Stimulated activated CD4-positive, alpha-beta T cell treated with anti-CD3 and anti-CD28 coated beads, Interleukin-12 subunit alpha, Interleukin-12 subunit beta, amount 100 ng/mL, for 48 hours (primary cell): ENCODE data around the gene MAPRE2.
A peak's percentile ranks its signal among the peaks of the same experiment; 100 is the strongest.

Experiments used
- DNase-seq, 3 donors: peaks; one replicate each; pipeline ENCODE4 v3.0.0-alpha.2; 2020; ENCODE audit warnings: low read depth in 2 of 3, low spot score in 1 of 3

MAPRE2 gene

GRCh38 chr18:35121038-35121437, 79.8 kb downstream of the MAPRE2 start:
- no peak for DNase-seq

DNA sequence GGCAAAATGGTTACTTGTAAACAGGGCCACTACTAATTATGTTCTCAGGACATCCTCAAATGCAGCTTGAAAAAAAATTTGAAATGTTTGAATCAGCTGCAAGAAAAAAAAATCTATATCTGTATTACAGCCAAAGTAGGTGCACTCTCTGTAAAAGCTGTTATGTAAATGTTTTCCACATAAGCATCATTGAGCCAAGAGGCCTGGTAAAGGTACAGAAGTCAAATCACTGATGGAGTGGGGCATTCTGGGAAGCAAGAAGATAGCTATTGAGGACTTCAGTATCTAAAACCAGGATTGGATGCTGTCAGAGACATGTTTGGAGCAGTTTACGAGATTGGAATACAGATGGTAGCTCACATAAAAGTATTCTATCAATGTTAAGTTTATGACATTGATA, 80.3 kb downstream of the MAPRE2 start:
- DNase-seq, result no peak

DNA sequence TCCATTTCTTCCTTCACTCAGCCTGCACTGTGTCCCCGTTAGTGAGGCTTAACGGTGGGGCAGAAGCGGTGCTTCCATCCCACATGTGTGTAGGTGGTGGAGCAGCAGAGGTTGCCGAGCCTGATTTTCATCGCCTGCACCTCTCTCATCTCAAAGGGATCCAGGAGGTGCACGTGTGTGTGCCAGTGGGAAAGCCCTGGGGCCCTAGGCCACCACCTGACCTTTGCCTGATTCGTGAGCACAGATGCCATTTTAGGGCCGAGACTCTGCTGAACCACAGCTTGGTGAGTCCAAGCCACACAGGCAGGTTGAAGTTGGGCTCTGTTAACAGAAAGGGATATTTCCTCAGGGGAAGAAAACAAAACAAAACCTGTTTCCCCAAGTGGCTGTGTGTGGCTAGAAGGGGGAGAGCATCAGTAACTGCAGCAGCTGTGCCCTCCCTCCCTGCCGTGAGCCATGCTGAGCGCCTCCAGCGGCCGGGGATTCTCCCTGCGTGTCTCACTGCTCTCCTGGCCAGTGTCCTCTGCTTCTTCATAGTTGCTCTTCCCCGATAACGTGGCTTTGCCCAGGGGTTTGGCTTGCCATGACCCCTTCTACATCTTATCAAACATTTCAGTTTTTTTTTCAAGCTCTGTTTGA, 81.5 kb downstream of the MAPRE2 start:
- DNase-seq, result peak in 1 of 3 donors; percentile 8

DNA sequence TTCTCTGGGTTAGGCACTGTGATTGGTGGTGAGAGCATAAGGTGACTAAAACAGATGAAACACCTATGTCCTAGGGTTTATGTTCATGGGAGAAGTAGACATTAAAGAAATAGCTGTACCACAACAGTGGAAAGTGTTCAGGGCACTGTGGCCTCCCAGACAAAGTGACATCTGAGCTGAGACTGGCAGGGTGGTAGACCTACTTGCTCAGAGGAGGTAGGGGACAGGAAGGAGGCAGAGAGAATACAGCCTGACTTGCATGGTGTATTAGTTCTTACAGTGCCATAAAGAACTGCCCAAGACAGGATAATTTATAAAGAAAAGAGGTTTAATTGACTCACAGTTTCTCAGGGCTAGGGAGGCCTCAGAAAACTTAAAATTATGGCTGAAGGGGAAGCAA, 82.6 kb downstream of the MAPRE2 start:
- no peak for DNase-seq

GRCh38 chr18:35127201-35127600, 86.0 kb downstream of the MAPRE2 start:
- DNase-seq, result no peak

- no peak for DNase-seq
Measured at GRCh38 chr18:35128675-35129074, 87.5 kb downstream of the MAPRE2 start.

GRCh38 chr18:35130236-35130635, 89.0 kb downstream of the MAPRE2 start:
- DNase-seq, result no peak

DNA sequence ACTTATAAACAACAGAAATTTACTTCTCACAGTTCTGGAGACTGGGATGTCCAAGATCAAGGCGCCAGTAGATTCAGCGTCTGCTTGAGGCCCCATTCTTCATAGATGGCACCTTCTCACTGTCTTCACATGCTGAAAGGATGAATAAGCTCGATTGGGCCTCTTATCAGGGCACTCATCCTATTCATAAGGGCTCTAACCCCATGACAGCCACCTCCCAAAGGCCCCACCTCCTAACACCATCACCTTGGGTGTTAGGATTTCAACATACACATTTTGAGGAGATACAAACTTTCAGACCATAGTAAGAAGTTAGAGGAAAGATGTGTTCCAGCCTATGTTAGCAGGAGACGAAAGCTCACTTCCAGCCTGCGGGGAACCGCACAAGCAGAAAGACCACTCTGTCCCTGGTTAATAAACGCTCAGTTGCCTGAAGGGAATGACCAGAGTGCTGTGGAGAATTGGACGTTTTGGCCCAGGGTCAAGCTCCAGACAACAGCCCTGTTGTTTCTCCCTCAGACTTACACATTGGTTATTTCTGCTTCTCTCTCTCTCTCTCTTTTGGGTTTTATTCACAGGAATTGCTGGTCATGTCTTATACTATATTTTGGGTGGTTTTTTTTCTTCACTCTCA, 90.3 kb downstream of the MAPRE2 start:
- no peak for DNase-seq

DNA sequence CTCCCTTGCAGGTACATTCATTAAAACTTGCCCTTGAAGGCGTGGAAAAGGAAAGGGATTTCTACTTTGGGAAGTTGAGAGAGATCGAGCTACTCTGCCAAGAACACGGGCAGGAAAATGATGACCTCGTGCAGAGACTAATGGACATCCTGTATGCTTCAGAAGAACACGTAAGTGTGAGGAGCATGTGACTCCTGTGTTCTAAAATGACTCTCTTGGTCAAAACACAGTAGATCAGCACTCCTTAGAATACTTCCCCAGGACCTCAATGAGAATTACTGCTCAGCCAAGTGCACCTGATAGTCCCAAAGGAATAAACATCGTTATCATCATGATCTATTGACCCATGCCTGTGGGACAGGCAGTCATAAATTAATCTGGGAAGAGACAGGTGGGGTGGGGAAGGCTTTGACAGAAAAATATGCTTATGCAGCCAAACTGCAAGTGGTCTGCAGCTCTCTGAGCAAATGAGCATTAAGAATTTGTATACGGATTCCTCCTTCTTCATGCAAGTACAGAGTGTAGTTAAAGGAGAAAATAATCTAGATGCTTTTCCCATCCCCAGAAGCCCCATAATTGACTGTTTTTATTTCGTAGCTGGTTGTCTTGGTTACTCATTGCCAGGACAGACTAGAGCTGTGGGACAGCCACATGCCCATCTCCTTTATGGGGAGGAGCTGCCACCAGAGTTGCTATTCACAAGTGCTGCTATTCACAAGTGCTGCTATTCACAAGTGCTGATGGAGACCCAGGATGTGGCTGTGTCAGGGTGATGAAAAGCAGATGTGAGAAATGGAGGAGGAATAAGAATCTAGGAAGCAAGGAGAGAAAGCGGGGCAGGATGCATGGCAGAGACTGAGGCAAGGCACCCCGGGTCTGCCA, 91.0 kb downstream of the MAPRE2 start:
- no peak for DNase-seq

DNA sequence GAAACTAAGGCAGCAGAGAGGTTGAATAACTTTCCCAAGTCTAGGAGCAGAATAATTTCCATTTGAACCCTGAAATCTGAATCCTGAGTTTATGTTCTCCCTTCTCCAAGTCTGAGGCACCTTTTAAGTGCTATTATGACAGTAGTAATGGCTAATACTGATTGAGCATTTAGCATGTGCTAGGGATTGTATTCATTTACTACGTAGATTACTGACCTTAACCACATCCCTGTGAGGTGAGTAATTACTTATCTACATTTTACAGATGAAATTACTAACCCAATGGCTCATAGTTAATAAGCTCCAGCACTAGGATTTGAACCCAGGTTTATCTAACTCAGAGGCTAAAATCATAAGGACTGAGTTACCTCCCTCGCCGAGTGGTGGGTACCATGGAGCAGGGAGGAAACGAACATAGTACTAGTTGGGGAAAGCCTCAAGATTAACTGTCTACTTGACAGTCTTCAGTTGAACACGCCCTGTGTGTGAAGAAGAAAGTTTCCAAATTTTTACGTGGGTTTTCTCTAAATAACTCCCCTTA, 93.0 kb downstream of the MAPRE2 start:
- no peak for DNase-seq

DNA sequence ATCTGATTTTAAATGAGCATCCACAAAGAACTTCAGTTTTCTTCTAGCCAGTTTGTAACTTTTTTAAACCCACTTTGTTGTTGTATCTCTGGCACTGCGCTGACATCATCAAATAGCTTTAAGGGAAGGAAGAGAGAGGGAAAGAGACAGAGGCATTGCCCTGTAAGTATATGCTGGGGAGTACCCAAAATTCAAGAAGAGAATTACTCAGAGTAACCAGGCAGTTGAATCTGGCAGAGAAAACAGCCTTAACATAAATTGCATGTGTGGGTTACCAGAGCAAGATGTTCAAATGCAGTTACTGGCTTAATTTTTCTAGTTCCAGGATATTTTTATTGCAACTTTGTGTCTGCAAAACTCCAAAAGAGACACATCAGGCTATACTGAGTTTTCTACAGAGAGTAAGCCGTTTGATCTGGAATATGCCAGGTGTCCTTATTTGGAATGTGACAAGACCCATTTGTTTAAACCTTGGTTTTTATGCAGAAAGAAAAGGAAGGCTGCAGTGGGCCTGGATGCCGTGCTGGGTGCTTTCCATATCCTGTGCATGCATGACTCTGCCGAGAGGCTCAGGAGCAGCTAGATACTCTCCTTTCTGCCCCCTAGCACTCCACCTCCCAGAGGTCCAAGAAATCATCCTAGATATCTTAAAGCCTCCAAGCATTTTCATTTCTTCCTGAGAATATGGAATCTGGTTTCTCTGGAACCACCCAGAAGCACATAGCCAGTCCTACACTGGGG, 93.7 kb downstream of the MAPRE2 start:
- DNase-seq, result no peak

GRCh38 chr18:35136248-35136647, 95.0 kb downstream of the MAPRE2 start:
- DNase-seq, result no peak

- no peak for DNase-seq
Measured at GRCh38 chr18:35136885-35137284, 95.7 kb downstream of the MAPRE2 start.

DNA sequence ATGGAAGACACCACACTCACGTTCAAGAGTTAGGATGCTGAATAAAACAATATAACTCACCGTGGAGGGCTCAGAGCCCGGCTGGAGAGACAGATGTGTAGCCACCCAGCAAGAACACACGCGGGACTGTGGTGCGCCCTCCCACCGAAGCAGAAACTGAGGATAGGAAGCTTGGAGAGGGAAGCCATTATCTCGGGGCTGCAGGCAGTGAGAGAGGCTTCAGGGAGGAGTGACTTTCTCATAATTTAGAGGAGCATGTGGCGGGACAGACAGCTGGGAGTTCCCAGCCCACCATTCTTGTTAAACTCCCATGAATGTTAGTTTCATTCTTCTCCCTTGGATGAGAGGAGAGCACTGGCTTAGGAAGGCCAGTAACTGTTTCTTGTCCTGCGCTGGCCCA, 96.4 kb downstream of the MAPRE2 start:
- no peak for DNase-seq

GRCh38 chr18:35138773-35139172, 97.6 kb downstream of the MAPRE2 start:
- DNase-seq, result no peak

GRCh38 chr18:35139517-35139916, 98.3 kb downstream of the MAPRE2 start:
- no peak for DNase-seq

DNA sequence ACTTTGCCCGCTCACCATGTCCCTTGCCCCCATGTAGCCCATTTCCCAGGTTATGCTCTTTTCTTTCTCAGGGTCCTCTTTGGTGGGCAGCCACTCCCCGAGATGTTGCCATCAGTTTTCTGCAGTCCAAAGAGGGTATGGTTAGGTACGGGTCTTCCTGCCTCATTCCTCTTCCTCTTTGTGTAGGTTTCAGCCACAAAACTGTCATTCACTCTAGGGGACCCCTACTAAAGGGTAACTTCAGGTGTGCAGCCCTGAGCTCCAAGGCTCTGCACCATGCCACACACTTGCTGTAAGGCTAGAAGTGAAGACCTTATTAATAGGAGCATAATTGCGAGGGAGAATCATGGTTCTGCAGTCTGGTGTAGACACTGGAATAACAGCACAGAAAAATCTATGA, 99.9 kb downstream of the MAPRE2 start:
- DNase-seq, result no peak

GRCh38 chr18:35141567-35142274, 100.5 kb downstream of the MAPRE2 start:
- no peak for DNase-seq

- no peak for DNase-seq
Measured at GRCh38 chr18:35142275-35142615, 101.0 kb downstream of the MAPRE2 start.
